Stomach (tissue), 9 donors: ENCODE data around the gene BAIAP2L2. TPM values are rescaled to one million over a fixed set of nuclear protein-coding genes. Genes with fewer than 3 reads are reported as not detected.
A peak's percentile ranks its signal among the peaks of the same experiment; 100 is the strongest.
"Not testable (repeated sequence)": the region's sequence is repeated elsewhere in the genome, so short reads cannot be mapped to it uniquely, and the experiment has no call there.

Experiments used
- DNase-seq, 2 donors: peaks; one replicate each; pipeline versions ENCODE4 v3.0.0 to v3.0.0-alpha.2; 2013 to 2019
- H3K27ac ChIP-seq, 5 donors: fragments of 200-600 bp in 4 of 5; sonication (generic) in 4 of 5; one replicate each; pipeline ENCODE4 v1.5.1; 2013 to 2019; ENCODE audit warnings: mild to moderate bottlenecking in 1 of 5, moderate library complexity in 1 of 5
- H3K27me3 ChIP-seq, 3 donors: fragments of 200-600 bp; sonication (generic); one replicate each; pipeline ENCODE4 v1.5.1; 2017 to 2019; ENCODE audit warnings: mixed run types in 1 of 3
- H3K36me3 ChIP-seq, 4 donors: fragments of 200-600 bp; sonication (generic); 1 replicate in 3 of 4; 2 replicates in 1 of 4; pipeline ENCODE4 v1.5.1; 2016 to 2019
- H3K4me1 ChIP-seq, 4 donors: fragments of 200-600 bp; sonication (generic); one replicate each; pipeline ENCODE4 v1.5.1; 2016 to 2019
- H3K4me3 ChIP-seq, 4 donors: fragments of 200-600 bp; sonication (generic) in 3 of 4; one replicate each; pipeline ENCODE4 v1.5.1; 2016 to 2019; ENCODE audit warnings: mild to moderate bottlenecking in 1 of 4
- H3K9me3 ChIP-seq, 4 donors: fragments of 200-600 bp; sonication (generic); one replicate each; pipeline ENCODE4 v1.5.1; 2016 to 2019
- EP300 ChIP-seq: sonication (generic); formaldehyde crosslinking; IDR thresholded peaks from one replicate; pipeline ENCODE4 v1.6.1; 2017; ENCODE audit warnings: antibody characterized with exemption
- POLR2A ChIP-seq, 4 donors: fragments of 450-650 bp; IDR thresholded peaks; one replicate each; pipeline ENCODE4 v1.6.1; 2016; ENCODE audit warnings: antibody characterized with exemption in 4 of 4, control low read depth in 2 of 4, mild to moderate bottlenecking in 1 of 4, moderate library complexity in 1 of 4
- POLR2AphosphoS5 ChIP-seq, 3 donors: sonication (generic); formaldehyde crosslinking; IDR thresholded peaks; one replicate each; pipeline ENCODE4 v1.6.1; 2016; ENCODE audit warnings: antibody characterized with exemption in 3 of 3
- WGBS, 5 donors: extraction: QIAGEN DNeasy Blood & Tissue Kit in 3 of 5; methylation state at CpG; one replicate each; pipeline versions ENCODE4 v1.1.5 to v1.1.7; 2013 to 2018; 5-methylcytosine and 5-hydroxymethylcytosine counted together
- intact Hi-C: fragments of 100-400 bp; cut with DNase I; formaldehyde crosslinking; loops from one replicate; pipeline ENCODE4 v1.15.1; 2023; ENCODE audit warnings: low total_unique reads
- polyA plus RNA-seq, 3 donors: library from polyadenylated mRNA; stranded (reverse); fragments of 200-250 nt; gene quantifications; one replicate each; pipeline ENCODE4 v1.2.3, GENCODE V29; 2013
- total RNA-seq, 5 donors: library from RNA; depleted of rRNA; stranded (reverse); fragments of >200 nt; gene quantifications; one replicate each; pipeline versions ENCODE4 v1.1.0 to v1.2.3, GENCODE V29; 2014 to 2016
- TF ChIP-seq, protein P1 (sequence below), 7 experiments: fragments of 450-650 bp in 4 of 7; fragments of 200-600 bp in 3 of 7; sonication (generic) in 3 of 7; IDR thresholded peaks; one replicate each; pipeline ENCODE4 v1.5.1; 2016 to 2019; ENCODE audit warnings: antibody characterized with exemption in 7 of 7, control low read depth in 2 of 7, mild to moderate bottlenecking in 1 of 7
- donor health status: healthy with polysubstance abuse.
- donor health status: Bipolar disorder and iron deficiency.
- donor health status: healthy.

The BAIAP2L2 gene
- total and polyA plus RNA-seq, 8 donors = 1.2 to 397 (median 5.4) TPM

DNA sequence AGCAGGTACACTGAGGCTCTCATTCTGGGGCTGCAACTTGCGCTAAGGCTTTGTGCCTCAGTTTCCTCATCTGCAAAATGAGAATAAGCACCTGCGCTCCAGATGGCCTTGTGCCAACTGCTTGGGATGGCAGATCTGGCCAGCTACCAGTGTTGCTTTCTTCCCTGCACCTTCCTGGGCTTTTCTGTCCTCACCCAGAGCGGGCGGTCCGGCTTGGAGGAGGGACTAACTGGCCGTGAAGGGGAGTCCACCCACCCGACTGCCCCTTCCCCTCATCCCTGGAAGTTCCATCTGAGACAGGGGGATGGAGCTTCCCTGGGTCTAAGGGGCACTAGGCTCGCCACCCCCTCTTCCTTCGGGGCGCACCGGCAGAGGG lies 30.0 kb downstream of the BAIAP2L2 start:
- H3K27ac ChIP-seq = no peak overlapping the region
- H3K27me3 ChIP-seq = peaks cover 0 to 53% (median 25%) of the 10 kb centered on the region in 3 donors
- peak overlapping the region in 1 of 4 donors; percentile 51 for H3K4me3 ChIP-seq
- peaks cover 24 to 29% (median 26%) of the 10 kb centered on the region in 4 donors for H3K4me1 ChIP-seq
- intact Hi-C loops = no loop called here
- H3K9me3 ChIP-seq = no peaks in the 10 kb centered on the region
- peaks cover 0 to 20% (median 14%) of the 10 kb centered on the region in 4 donors for H3K36me3 ChIP-seq
- WGBS, 5 donors = 65 to 94% (median 75%) methylated on average over 5 to 11 of the region's 11 CpGs
- DNase-seq = no peak
- TF ChIP-seq, protein P1, sequence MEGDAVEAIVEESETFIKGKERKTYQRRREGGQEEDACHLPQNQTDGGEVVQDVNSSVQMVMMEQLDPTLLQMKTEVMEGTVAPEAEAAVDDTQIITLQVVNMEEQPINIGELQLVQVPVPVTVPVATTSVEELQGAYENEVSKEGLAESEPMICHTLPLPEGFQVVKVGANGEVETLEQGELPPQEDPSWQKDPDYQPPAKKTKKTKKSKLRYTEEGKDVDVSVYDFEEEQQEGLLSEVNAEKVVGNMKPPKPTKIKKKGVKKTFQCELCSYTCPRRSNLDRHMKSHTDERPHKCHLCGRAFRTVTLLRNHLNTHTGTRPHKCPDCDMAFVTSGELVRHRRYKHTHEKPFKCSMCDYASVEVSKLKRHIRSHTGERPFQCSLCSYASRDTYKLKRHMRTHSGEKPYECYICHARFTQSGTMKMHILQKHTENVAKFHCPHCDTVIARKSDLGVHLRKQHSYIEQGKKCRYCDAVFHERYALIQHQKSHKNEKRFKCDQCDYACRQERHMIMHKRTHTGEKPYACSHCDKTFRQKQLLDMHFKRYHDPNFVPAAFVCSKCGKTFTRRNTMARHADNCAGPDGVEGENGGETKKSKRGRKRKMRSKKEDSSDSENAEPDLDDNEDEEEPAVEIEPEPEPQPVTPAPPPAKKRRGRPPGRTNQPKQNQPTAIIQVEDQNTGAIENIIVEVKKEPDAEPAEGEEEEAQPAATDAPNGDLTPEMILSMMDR (IDR thresholded peaks at IDR 0.05) = no peak
- TF ChIP-seq POLR2A (IDR thresholded peaks at IDR 0.05) (no peak), EP300 (no peak), POLR2AphosphoS5 (IDR thresholded peaks at IDR 0.05) (no peak)

DNA sequence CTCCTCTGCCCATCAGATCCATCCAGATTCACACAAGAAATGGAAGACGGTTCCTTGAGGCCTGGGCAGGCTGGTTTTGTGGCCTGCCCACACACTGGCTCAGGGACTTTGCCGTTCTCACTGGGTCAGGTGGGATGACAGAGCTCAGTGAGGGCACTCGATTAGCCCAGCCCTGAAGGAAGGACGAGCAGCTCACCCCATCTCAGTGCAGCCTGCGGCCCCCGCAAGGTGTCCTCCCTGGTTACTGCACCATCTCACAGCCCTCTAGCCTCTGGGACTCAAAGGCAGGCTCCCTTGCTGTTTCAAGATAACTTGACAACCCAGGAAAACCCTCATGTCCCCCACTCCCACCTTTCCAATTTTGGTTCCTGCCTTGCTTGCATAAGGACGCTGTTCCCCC lies 30.7 kb downstream of the BAIAP2L2 start:
- peak in 1 of 2 donors; percentile 4 for DNase-seq
- H3K9me3 ChIP-seq = no peaks in the 10 kb centered on the region
- H3K36me3 ChIP-seq = peaks cover 2 to 20% (median 18%) of the 10 kb centered on the region in 4 donors
- peaks cover 24 to 29% (median 26%) of the 10 kb centered on the region in 4 donors for H3K4me1 ChIP-seq
- intact Hi-C loops = no loop called here
- H3K4me3 ChIP-seq = no peak overlapping the region
- 80 to 87% (median 84%) methylated on average over 7 of the region's 7 CpGs for WGBS, 5 donors
- TF ChIP-seq POLR2AphosphoS5 (IDR thresholded peaks at IDR 0.05) (no peak), EP300 (no peak), POLR2A (IDR thresholded peaks at IDR 0.05) (no peak)
- TF ChIP-seq, protein P1 (IDR thresholded peaks at IDR 0.05) = no peak
- no peak overlapping the region for H3K27ac ChIP-seq
- H3K27me3 ChIP-seq = peaks cover 0 to 48% (median 25%) of the 10 kb centered on the region in 3 donors

DNA sequence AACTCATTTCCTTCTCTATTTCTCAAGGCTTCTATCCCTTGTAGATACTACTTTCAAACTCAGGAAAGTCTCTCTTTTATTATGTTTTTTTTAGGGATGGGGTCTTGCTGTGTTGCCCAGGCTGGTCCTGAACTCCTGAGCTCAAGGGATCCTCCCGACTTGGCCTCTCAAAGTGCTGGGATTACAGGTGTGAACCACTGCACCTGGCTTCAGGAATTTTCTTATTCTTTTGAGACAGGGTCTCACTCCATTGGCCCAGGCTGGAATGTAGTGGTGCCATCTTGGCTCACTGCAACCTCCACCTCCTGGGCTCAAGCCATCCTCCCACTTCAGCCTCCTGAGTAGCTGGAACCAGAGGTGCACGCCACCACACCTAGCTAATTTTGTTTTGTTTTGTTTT lies 31.3 kb downstream of the BAIAP2L2 start:
- H3K4me3 ChIP-seq, H3K9me3 ChIP-seq, H3K27ac ChIP-seq, intact Hi-C loops, DNase-seq: not testable (repeated sequence)
- H3K36me3 ChIP-seq = peaks cover 8 to 23% (median 22%) of the 10 kb centered on the region in 4 donors
- WGBS, 5 donors = 88 to 100% (median 91%) methylated on average over 2 of the region's 2 CpGs
- H3K4me1 ChIP-seq = peaks cover 24 to 29% (median 26%) of the 10 kb centered on the region in 4 donors
- peaks cover 0 to 43% (median 25%) of the 10 kb centered on the region in 3 donors for H3K27me3 ChIP-seq

DNA sequence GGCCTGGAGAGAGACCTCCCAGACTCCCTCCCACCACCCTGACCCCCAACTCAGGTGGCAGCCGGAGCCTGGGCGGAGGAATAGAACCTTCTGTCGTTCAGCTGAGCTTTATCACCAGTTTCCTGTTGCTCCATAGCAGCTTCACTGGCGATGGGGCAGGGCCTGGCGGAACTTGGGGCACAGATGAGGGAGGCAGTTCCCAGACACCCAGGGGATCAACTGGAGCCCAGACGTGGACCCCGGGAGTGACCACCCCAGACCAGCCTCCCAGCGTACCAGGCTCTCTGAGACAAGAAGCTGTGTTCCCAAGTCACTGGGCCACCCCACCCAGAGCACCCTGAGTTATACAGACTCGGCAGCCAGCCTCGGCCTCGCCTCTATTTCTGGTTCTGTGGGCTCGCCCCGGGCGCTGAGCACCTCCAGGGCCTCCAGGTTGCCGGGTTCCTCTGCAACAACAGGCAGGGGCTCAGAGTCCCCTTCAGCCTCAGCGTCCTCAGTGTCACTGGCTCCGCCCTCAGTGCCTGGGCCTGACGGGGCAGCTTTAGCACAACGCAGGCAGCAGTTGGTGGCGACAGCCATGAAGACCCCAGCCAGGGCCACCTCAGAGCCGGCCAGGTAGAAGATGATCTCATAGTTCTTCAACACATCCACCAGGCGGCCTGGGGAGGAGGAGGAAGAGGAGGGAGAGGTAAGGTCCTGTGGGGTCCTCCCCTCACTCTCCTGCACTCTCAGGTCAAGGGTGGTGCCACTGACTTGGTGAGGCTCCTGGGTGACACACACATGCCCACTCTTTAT lies 32.2 kb downstream of the BAIAP2L2 start:
- 62 to 81% (median 76%) methylated on average over 11 to 22 of the region's 22 CpGs for WGBS, 5 donors
- Histone ChIP-seq H3K4me1 (peaks cover 24 to 29% (median 26%) of the 10 kb centered on the region in 4 donors), H3K27ac (no peak overlapping the region), H3K4me3 (no peak overlapping the region), H3K9me3 (no peaks in the 10 kb centered on the region), H3K27me3 (peaks cover 0 to 33% (median 25%) of the 10 kb centered on the region in 3 donors), H3K36me3 (peaks cover 10 to 33% (median 31%) of the 10 kb centered on the region in 4 donors)
- TF ChIP-seq POLR2A (IDR thresholded peaks at IDR 0.05) (no peak), POLR2AphosphoS5 (IDR thresholded peaks at IDR 0.05) (no peak), EP300 (no peak)
- TF ChIP-seq, protein P1 (IDR thresholded peaks at IDR 0.05) = no peak
- intact Hi-C loops = no loop called here
- no peak for DNase-seq

DNA sequence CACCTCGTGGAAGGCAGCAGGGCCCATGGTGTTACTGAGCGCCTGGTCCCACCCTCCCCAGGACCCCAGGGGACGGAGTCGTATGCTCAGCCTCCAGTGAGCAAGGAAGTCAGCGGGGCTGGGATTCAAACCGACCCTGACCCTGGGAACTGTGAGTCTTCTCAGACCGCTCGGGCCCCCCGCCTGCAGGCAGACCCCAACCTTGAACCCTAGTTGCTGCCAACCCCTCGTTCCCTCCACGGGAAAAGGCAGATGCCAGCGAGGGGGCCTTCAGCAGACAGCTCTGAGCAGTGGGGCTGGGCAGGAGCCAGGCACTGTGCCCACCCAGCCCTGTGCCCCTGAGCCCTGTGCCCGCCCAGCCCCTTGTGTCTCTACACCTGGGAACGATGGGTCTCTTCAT lies 32.9 kb downstream of the BAIAP2L2 start:
- no peak overlapping the region for H3K4me3 ChIP-seq
- DNase-seq = no peak
- H3K4me1 ChIP-seq = peaks cover 21 to 24% (median 23%) of the 10 kb centered on the region in 4 donors
- WGBS, 5 donors = 69 to 86% (median 79%) methylated on average over 12 to 14 of the region's 14 CpGs
- no peaks in the 10 kb centered on the region for H3K9me3 ChIP-seq
- H3K27me3 ChIP-seq = peaks cover 0 to 26% (median 19%) of the 10 kb centered on the region in 3 donors
- intact Hi-C loops = no loop called here
- TF ChIP-seq, protein P1 (IDR thresholded peaks at IDR 0.05) = no peak
- TF ChIP-seq POLR2A (IDR thresholded peaks at IDR 0.05) (no peak), EP300 (no peak), POLR2AphosphoS5 (IDR thresholded peaks at IDR 0.05) (no peak)
- no peak overlapping the region for H3K27ac ChIP-seq
- H3K36me3 ChIP-seq = peaks cover 10 to 39% (median 38%) of the 10 kb centered on the region in 4 donors
